ENCODE data around the gene CCDC87. TPM values are rescaled to one million over a fixed set of nuclear protein-coding genes. Genes with fewer than 3 reads are reported as not detected.
"Not testable (repeated sequence)": the region's sequence is repeated elsewhere in the genome, so short reads cannot be mapped to it uniquely, and the experiment has no call there.

The CCDC87 gene
- total and polyA plus RNA-seq, 2 donors: 0.14 to 0.23 TPM

DNA sequence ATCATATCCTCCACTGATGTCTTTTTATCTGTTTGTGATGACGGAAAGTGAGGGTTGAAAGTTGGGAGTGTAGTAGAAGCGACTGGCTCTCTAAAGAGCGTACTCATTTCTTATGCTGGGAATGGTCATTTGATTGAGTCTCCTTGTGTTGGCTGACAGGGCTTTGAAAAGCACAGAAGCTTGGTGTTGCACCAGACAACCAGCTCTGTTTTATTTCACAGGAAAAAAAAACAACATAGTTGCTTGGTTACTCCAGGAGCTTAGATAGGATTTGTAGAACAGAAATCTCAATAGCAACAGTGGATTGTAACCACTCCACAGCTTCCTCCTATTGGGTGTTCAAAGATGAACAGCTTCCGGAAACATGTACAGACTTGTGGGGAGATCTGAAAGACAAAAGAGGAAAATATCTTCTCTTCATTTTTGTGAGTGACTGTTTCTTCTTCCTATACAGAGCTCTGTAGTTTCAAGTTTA, 26.3 kb upstream of the CCDC87 start:
- H3K27ac ChIP-seq (ENCODE audit: low read depth in 1 of 2, low read length in 1 of 2): peak overlapping the region; percentile 82 to 96
- H3K4me1 ChIP-seq (ENCODE audit: control insufficient read depth in 2 of 2, insufficient read depth in 2 of 2, low read length in 2 of 2): peaks cover 22 to 43% of the 10 kb centered on the region in 2 donors
- 38% methylated on average over 4 of the region's 4 CpGs for WGBS
- peaks cover 17 to 49% of the 10 kb centered on the region in 2 donors for H3K36me3 ChIP-seq (ENCODE audit: control insufficient read depth in 2 of 2, insufficient read depth in 2 of 2, low read length in 1 of 2)
- H3K4me3 ChIP-seq (ENCODE audit: low read length in 2 of 2): peak overlapping the region; percentile 78 to 92
- no peaks in the 10 kb centered on the region for H3K9me3 ChIP-seq (ENCODE audit: control insufficient read depth in 2 of 2, insufficient read depth in 1 of 2, low read length in 1 of 2)
- no peaks in the 10 kb centered on the region for H3K27me3 ChIP-seq (ENCODE audit: control insufficient read depth in 2 of 2, insufficient read depth in 1 of 2, low read length in 1 of 2)
- DNase-seq (ENCODE audit: low read depth in 6 of 9, low spot score in 9 of 9): peak in 6 of 9 donors; percentile 51 to 83 (median 56)

DNA sequence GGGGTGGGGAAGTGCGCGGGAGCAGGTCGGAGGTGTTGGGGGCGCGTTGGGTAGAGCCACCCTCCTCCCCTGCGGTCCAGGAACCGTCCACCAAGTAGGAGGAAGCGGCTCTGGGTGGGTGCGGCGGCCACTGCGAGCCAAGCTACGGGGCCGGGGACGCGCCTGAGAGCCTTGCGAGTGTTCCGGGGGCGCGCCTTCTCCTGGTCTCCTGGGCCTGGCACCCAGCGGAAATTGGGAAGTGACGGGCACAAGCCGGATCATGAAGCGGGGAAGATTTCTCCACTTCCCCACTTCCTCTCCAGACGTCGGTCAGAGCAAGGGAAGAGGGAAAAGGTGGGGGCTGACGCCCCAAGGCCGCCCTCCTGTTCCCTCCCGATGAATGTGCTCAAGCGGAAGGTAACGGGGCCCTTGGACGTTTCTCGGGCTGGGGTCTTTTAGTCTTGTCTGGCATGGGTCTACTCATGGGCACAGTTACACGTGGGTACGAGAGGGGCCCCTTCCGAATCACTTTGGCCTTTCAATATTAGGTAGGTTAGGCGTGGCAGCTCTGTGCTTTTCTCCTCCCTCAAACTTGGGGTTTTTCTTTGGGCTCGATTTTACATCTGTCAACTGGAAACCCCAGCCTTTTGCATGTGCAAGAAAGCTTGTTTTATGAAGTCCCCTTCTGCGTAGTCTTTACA, 24.4 kb upstream of the CCDC87 start:
- no peaks in the 10 kb centered on the region for H3K27me3 ChIP-seq (ENCODE audit: control insufficient read depth in 2 of 2, insufficient read depth in 1 of 2, low read length in 1 of 2)
- H3K36me3 ChIP-seq (ENCODE audit: control insufficient read depth in 2 of 2, insufficient read depth in 2 of 2, low read length in 1 of 2): peaks cover 2 to 31% of the 10 kb centered on the region in 2 donors
- DNase-seq (ENCODE audit: low read depth in 6 of 9, low spot score in 9 of 9): no peak
- no peaks in the 10 kb centered on the region for H3K9me3 ChIP-seq (ENCODE audit: control insufficient read depth in 2 of 2, insufficient read depth in 1 of 2, low read length in 1 of 2)
- H3K4me1 ChIP-seq (ENCODE audit: control insufficient read depth in 2 of 2, insufficient read depth in 2 of 2, low read length in 2 of 2): peaks cover 22 to 43% of the 10 kb centered on the region in 2 donors
- peak overlapping the region; percentile 96 to 99 for H3K27ac ChIP-seq (ENCODE audit: low read depth in 1 of 2, low read length in 1 of 2)
- peak overlapping the region; percentile 78 to 92 for H3K4me3 ChIP-seq (ENCODE audit: low read length in 2 of 2)
- WGBS: under 1% methylated on average over 38 of the region's 38 CpGs

DNA sequence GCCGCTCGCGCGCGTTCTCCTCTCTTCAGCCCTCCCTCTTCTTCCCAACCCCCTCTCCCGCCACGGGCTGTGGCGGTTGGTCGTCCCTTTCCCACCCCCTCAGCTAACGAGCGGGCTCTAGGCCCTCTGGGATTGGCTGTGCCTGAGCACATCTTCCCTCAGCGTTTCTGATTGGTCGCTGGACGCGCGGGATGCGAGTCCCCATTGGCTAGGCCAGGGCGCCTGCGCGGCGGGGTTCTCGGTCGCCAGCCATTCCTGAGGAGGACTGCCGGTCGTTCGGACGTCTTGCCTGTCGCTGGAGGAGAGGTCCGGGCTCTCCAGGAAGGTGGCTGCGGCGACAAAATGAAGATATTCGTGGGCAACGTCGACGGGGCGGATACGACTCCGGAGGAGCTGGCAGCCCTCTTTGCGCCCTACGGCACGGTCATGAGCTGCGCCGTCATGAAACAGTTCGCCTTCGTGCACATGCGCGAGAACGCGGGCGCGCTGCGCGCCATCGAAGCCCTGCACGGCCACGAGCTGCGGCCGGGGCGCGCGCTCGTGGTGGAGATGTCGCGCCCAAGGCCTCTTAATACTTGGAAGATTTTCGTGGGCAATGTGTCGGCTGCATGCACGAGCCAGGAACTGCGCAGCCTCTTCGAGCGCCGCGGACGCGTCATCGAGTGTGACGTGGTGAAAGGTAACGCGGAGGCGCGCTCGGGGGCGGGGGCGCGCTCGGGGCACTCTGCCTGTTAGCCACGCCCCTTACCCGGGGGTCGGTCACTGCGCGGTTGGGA, 23.7 kb upstream of the CCDC87 start, which contains the start of gene RBM14:
TSS of gene RBM14 (plus strand) at position 252 of the 776 bp plus-strand sequence. CDS start at position 343, 91 bp downstream.
- DNase-seq (ENCODE audit: low read depth in 6 of 9, low spot score in 9 of 9): peak; percentile 97 to 100 (median 98)
- peak within 1 kb of the TSS; percentile 96 to 99 for H3K27ac ChIP-seq (ENCODE audit: low read depth in 1 of 2, low read length in 1 of 2)
- no peaks in the 10 kb centered on the region for H3K27me3 ChIP-seq (ENCODE audit: control insufficient read depth in 2 of 2, insufficient read depth in 1 of 2, low read length in 1 of 2)
- no peaks in the 10 kb centered on the region for H3K9me3 ChIP-seq (ENCODE audit: control insufficient read depth in 2 of 2, insufficient read depth in 1 of 2, low read length in 1 of 2)
- H3K4me3 ChIP-seq (ENCODE audit: low read length in 2 of 2): peak within 1 kb of the TSS; percentile 78 to 92
- under 1% methylated on average over 90 of the region's 90 CpGs for WGBS
- H3K36me3 ChIP-seq (ENCODE audit: control insufficient read depth in 2 of 2, insufficient read depth in 2 of 2, low read length in 1 of 2): peaks cover 2 to 24% of the 10 kb centered on the region in 2 donors
- H3K4me1 ChIP-seq (ENCODE audit: control insufficient read depth in 2 of 2, insufficient read depth in 2 of 2, low read length in 2 of 2): peaks cover 22 to 43% of the 10 kb centered on the region in 2 donors

DNA sequence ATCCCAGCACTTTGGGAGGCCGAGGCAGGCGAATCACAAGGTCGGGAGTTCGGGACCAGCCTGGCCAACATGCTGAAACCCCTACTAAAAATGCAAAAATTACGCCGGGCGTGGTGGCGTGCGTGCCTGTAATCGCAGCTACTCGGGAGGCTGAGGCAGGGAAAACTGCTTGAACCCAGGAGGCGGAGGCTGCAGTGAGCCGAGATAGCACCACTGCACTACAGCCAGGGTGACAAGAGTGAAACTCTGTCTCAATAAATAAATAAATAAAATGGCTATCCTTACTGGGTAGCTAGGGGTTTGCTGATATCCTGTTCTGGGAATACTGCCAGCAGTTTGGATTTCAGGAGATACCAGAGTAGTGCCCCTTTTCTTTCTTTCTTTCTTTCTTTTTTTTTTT, 21.2 kb upstream of the CCDC87 start:
- 99% methylated on average over 13 of the region's 13 CpGs for WGBS
- H3K36me3 ChIP-seq (ENCODE audit: control insufficient read depth in 2 of 2, insufficient read depth in 2 of 2, low read length in 1 of 2): peaks cover 0 to 7% of the 10 kb centered on the region in 2 donors
- peaks cover 0 to 3% of the 10 kb centered on the region in 2 donors for H3K9me3 ChIP-seq (ENCODE audit: control insufficient read depth in 2 of 2, insufficient read depth in 1 of 2, low read length in 1 of 2)
- no peak overlapping the region for H3K27ac ChIP-seq (ENCODE audit: low read depth in 1 of 2, low read length in 1 of 2)
- H3K4me3 ChIP-seq (ENCODE audit: low read length in 2 of 2): no peak overlapping the region
- no peaks in the 10 kb centered on the region for H3K27me3 ChIP-seq (ENCODE audit: control insufficient read depth in 2 of 2, insufficient read depth in 1 of 2, low read length in 1 of 2)
- DNase-seq (ENCODE audit: low read depth in 6 of 9, low spot score in 9 of 9): no peak
- peaks cover 18 to 33% of the 10 kb centered on the region in 2 donors for H3K4me1 ChIP-seq (ENCODE audit: control insufficient read depth in 2 of 2, insufficient read depth in 2 of 2, low read length in 2 of 2)

DNA sequence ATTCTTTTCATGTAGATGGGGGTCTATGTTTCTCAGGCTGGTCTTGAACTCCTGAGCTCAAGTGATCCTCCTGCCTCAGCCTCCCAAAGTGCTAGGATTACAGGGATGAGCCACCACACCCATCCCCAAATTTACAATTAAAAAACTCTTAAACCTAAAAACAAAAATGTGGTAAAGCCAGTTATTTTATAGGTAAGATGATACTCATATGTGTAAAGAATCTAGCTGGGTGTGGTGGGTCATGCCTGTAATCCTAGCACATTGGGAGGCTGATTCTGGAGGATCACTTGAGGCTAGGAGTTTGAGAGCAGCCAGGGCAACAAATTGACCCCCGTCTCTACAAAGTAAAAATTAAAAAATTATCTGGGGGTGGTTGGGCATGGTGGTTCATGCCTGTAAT, 19.6 kb upstream of the CCDC87 start:
- Histone ChIP-seq H3K36me3 (ENCODE audit: control insufficient read depth in 2 of 2, insufficient read depth in 2 of 2, low read length in 1 of 2) (peaks cover 0 to under 1% of the 10 kb centered on the region in 2 donors), H3K4me3 (ENCODE audit: low read length in 2 of 2) (no peak overlapping the region), H3K9me3 (ENCODE audit: control insufficient read depth in 2 of 2, insufficient read depth in 1 of 2, low read length in 1 of 2) (peaks cover 0 to 3% of the 10 kb centered on the region in 2 donors), H3K27me3 (ENCODE audit: control insufficient read depth in 2 of 2, insufficient read depth in 1 of 2, low read length in 1 of 2) (no peaks in the 10 kb centered on the region), H3K4me1 (ENCODE audit: control insufficient read depth in 2 of 2, insufficient read depth in 2 of 2, low read length in 2 of 2) (peaks cover 10 to 17% of the 10 kb centered on the region in 2 donors), H3K27ac (ENCODE audit: low read depth in 1 of 2, low read length in 1 of 2) (no peak overlapping the region)
- WGBS: 95% methylated on average over 1 of the region's 1 CpG
- DNase-seq (ENCODE audit: low read depth in 6 of 9, low spot score in 9 of 9): no peak

DNA sequence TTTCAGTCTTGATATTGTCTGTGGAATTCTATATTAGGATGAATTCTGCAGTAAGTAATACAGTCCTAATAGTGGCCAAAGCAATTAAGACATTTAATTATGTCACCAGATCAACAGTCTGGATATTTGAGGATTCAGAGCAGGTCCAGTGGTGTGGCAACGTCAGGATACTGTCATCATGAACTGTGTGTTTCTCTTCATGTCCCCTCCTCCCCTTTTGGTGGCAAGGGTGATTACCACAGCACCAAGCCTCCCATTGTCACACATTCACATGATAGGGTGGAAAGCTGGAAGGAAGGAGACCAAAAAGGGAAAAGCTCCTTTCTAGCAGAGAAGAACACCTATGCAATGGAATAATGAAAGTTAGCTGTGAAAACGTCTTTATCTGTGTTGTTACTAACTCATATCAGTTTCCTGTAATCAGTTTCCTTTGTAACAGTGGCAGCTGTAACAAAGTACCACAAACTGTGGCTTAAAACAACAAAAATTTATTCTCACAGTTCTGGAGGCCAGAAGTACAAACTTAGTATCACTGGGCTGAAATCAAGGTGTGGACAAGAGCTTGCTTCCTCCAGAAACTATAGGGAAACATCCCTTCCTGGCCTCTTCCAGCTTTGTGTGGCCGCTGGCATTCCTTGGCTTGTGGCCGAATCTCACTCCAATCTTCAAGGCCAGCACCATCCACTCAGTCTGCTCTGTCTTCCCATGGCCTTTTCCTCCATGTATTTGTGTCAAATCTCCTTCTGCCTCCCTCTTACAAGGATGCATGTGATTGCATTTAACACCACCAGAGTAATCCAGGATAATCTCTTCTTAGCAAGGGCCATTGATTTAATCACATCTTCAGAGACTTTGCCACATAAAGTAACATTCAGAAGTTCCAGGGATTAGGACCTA, 17.1 kb upstream of the CCDC87 start:
- Histone ChIP-seq H3K36me3 (ENCODE audit: control insufficient read depth in 2 of 2, insufficient read depth in 2 of 2, low read length in 1 of 2) (peaks cover 20 to 22% of the 10 kb centered on the region in 2 donors), H3K4me1 (ENCODE audit: control insufficient read depth in 2 of 2, insufficient read depth in 2 of 2, low read length in 2 of 2) (peaks cover 3 to 9% of the 10 kb centered on the region in 2 donors), H3K9me3 (ENCODE audit: control insufficient read depth in 2 of 2, insufficient read depth in 1 of 2, low read length in 1 of 2) (peaks cover 0 to 3% of the 10 kb centered on the region in 2 donors), H3K4me3 (ENCODE audit: low read length in 2 of 2) (no peak overlapping the region), H3K27ac (ENCODE audit: low read depth in 1 of 2, low read length in 1 of 2) (peak overlapping the region; percentile 67 to 76), H3K27me3 (ENCODE audit: control insufficient read depth in 2 of 2, insufficient read depth in 1 of 2, low read length in 1 of 2) (no peaks in the 10 kb centered on the region)
- 60% methylated on average over 4 of the region's 4 CpGs for WGBS
- DNase-seq (ENCODE audit: low read depth in 6 of 9, low spot score in 9 of 9): peak in 1 of 9 donors; percentile 28

DNA sequence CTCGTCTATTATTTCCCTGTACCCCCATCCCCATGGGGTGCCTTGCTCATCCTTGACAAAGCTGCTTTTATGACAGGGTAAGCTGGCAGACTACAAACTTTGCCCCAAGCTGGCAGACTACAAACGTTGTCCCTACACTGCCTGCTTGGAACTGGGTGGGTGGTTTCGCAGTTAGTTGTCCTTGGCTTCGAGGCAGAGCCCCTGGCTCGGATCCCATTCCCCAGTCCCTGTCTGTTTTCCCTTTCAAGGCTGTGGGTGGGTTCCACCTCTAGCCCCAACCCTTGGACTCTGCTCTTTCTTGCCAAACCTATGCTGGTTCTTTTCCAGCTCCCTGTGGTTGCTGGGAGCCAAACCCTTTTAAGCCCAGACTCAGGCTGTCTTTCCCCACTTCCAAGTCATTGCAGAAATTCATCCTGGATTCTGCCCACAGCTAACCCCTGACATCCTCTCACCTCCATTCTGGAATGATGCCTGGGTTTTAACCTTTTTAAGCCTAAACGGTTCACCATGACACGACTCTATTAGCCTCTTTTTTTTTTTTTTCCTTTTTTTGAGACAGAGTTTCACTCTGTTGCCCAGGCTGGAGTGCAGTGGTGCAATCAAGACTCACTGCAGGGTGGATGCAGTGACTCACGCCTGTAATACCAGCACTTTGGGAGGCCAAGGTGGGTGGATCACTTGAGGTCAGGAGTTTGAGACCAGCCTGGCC, 14.4 kb upstream of the CCDC87 start:
- Histone ChIP-seq H3K36me3 (ENCODE audit: control insufficient read depth in 2 of 2, insufficient read depth in 2 of 2, low read length in 1 of 2) (peaks cover 38 to 39% of the 10 kb centered on the region in 2 donors), H3K4me3 (ENCODE audit: low read length in 2 of 2) (no peak overlapping the region), H3K9me3 (ENCODE audit: control insufficient read depth in 2 of 2, insufficient read depth in 1 of 2, low read length in 1 of 2) (peaks cover 0 to 3% of the 10 kb centered on the region in 2 donors), H3K27ac (ENCODE audit: low read depth in 1 of 2, low read length in 1 of 2) (no peak overlapping the region), H3K4me1 (ENCODE audit: control insufficient read depth in 2 of 2, insufficient read depth in 2 of 2, low read length in 2 of 2) (peaks cover 3 to 9% of the 10 kb centered on the region in 2 donors), H3K27me3 (ENCODE audit: control insufficient read depth in 2 of 2, insufficient read depth in 1 of 2, low read length in 1 of 2) (no peaks in the 10 kb centered on the region)
- no peak for DNase-seq (ENCODE audit: low read depth in 6 of 9, low spot score in 9 of 9)
- 94% methylated on average over 8 of the region's 8 CpGs for WGBS

DNA sequence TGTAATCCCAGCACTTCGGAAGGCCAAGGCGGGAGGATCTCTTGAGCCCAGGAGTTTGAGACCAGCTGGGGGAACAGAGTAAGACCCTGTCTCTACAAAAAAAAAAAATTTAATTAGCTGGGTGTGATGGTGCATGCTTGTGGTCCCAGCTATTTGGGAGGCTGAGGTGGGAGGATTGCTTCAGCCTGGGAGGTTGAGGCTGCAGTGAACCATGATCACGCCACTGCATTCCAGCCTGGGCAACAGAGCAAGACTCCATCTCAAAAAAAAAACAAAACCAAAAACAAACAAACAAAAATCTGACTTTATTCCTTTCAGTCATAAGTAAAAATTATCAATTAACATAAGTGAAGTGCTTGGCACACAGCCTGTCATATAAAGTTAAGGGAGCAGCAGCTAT, 13.7 kb upstream of the CCDC87 start:
- H3K36me3 ChIP-seq (ENCODE audit: control insufficient read depth in 2 of 2, insufficient read depth in 2 of 2, low read length in 1 of 2): peaks cover 43% of the 10 kb centered on the region in 2 donors
- DNase-seq (ENCODE audit: low read depth in 6 of 9, low spot score in 9 of 9): not testable (repeated sequence)
- 98% methylated on average over 3 of the region's 3 CpGs for WGBS

More for the DNA sequence above, 13.7 kb upstream of the CCDC87 start:
- H3K4me3 ChIP-seq (ENCODE audit: low read length in 2 of 2); H3K4me1 ChIP-seq (ENCODE audit: control insufficient read depth in 2 of 2, insufficient read depth in 2 of 2, low read length in 2 of 2); H3K9me3 ChIP-seq (ENCODE audit: control insufficient read depth in 2 of 2, insufficient read depth in 1 of 2, low read length in 1 of 2); H3K27me3 ChIP-seq (ENCODE audit: control insufficient read depth in 2 of 2, insufficient read depth in 1 of 2, low read length in 1 of 2); H3K27ac ChIP-seq (ENCODE audit: low read depth in 1 of 2, low read length in 1 of 2): not testable (repeated sequence)
